A549 treated with RU486 at 1 μM for 4 hours (cell line): Measurements from ENCODE around the gene DENND2A. TPM values are rescaled to one million over a fixed set of nuclear protein-coding genes. Genes with fewer than 3 reads are reported as not detected.

Source experiments
- total RNA-seq: library from RNA; stranded (reverse); fragments of 200-300 nt; extraction: Qiagen RNA extraction; gene quantifications from 5 replicates; pipeline ENCODE4 v1.2.3, GENCODE V29; 2022; ENCODE audit warnings: low read depth

Gene DENND2A
- 0.22 to 0.45 TPM (median 0.32 TPM) in 5 replicates for total RNA-seq

GRCh38 chr7:140640727-140641523, at the start of gene DENND2A:
DENND2A (minus strand) TSS chr7:140640813; CDS start chr7:140602397, 38,416 bp downstream.

GRCh38 chr7:140672382-140673062, 31.9 kb upstream of the DENND2A start, which contains the start of gene ADCK2:
ADCK2 (plus strand) TSS chr7:140672945; CDS start chr7:140673331, 386 bp downstream.

GRCh38 chr7:140479062-140479738, 161.4 kb downstream of the DENND2A start, which contains the start of gene MKRN1:
MKRN1 (minus strand) TSS chr7:140479505; CDS start chr7:140479344, 161 bp downstream.

Other genes with a start within 250 kb of the DENND2A start
- 21.0 to 30.2 TPM (median 29.6 TPM) in 5 replicates for gene SLC37A3, start 242.3 kb downstream of the DENND2A start, total RNA-seq
- not detected in 5 replicates for gene RAB19, start 236.8 kb downstream of the DENND2A start, total RNA-seq
- gene MKRN1, start 161.3 kb downstream of the DENND2A start, total RNA-seq: 42.4 to 75.4 TPM (median 57.2 TPM) in 5 replicates
- gene ADCK2, start 32.1 kb upstream of the DENND2A start, total RNA-seq: 16.0 to 20.3 TPM (median 16.8 TPM) in 5 replicates
- 348 to 405 TPM (median 380 TPM) in 5 replicates for gene NDUFB2, start 55.9 kb upstream of the DENND2A start, total RNA-seq